Measurements from ENCODE around the gene CDIP1. TPM values are rescaled to one million over a fixed set of nuclear protein-coding genes. Genes with fewer than 3 reads are reported as not detected.

CDIP1 gene
- total RNA-seq, 2 donors from 2014 or later = 21.1 to 30.6 TPM

GRCh38 chr16:4495766-4496165 is 42.8 kb downstream of the CDIP1 start:
- Histone ChIP-seq H3K27me3 (replicated peaks; ENCODE audit: insufficient read depth) (no peaks in the 10 kb centered on the region), H3K27ac (no peak overlapping the region), H3K4me3 (no peak overlapping the region), H3K9me3 (no peaks in the 10 kb centered on the region), H3K4me1 (replicated peaks) (peaks cover 3% of the 10 kb centered on the region), H3K36me3 (no peaks in the 10 kb centered on the region)
- intact Hi-C loops (cut with DNase I) = no loop called here
- DNase-seq (ENCODE audit: low spot score) = no peak
- TF ChIP-seq CTCF (IDR thresholded peaks at IDR 0.05) (no peak), POLR2AphosphoS5 (IDR thresholded peaks at IDR 0.05) (no peak), POLR2A (IDR thresholded peaks at IDR 0.05) (no peak)
- WGBS = 95% methylated on average over 2 of the region's 2 CpGs

- no peaks in the 10 kb centered on the region for H3K36me3 ChIP-seq
- H3K4me3 ChIP-seq = no peak overlapping the region
- intact Hi-C loops (cut with DNase I) = no loop called here
- H3K4me1 ChIP-seq (replicated peaks) = no peaks in the 10 kb centered on the region
- DNase-seq (ENCODE audit: low spot score) = no peak
- TF ChIP-seq CTCF (IDR thresholded peaks at IDR 0.05) (no peak), POLR2A (IDR thresholded peaks at IDR 0.05) (no peak)
- no peak overlapping the region for H3K27ac ChIP-seq
- no peaks in the 10 kb centered on the region for H3K27me3 ChIP-seq (replicated peaks; ENCODE audit: insufficient read depth)
- WGBS = 90% methylated on average over 6 of the region's 6 CpGs
- H3K9me3 ChIP-seq = no peaks in the 10 kb centered on the region
These were observed 43.7 kb downstream of the CDIP1 start for GRCh38 chr16:4494746-4495490.

- no peaks in the 10 kb centered on the region for H3K4me1 ChIP-seq (replicated peaks)
- no peaks in the 10 kb centered on the region for H3K27me3 ChIP-seq (replicated peaks; ENCODE audit: insufficient read depth)
- no peak overlapping the region for H3K4me3 ChIP-seq
- 98% methylated on average over 4 of the region's 4 CpGs for WGBS
- no peaks in the 10 kb centered on the region for H3K9me3 ChIP-seq
- no peak for DNase-seq (ENCODE audit: low spot score)
- H3K36me3 ChIP-seq = no peaks in the 10 kb centered on the region
- TF ChIP-seq CTCF (IDR thresholded peaks at IDR 0.05) (no peak), POLR2AphosphoS5 (IDR thresholded peaks at IDR 0.05) (no peak), POLR2A (IDR thresholded peaks at IDR 0.05) (no peak)
- H3K27ac ChIP-seq = no peak overlapping the region
- intact Hi-C loops (cut with DNase I) = no loop called here
These were observed 46.7 kb downstream of the CDIP1 start for GRCh38 chr16:4491898-4492297.

- DNase-seq (ENCODE audit: low spot score) = no peak
- Histone ChIP-seq H3K36me3 (no peaks in the 10 kb centered on the region), H3K4me3 (no peak overlapping the region), H3K27me3 (replicated peaks; ENCODE audit: insufficient read depth) (no peaks in the 10 kb centered on the region), H3K27ac (peak overlapping the region in 1 of 2 donors; percentile 44), H3K9me3 (no peaks in the 10 kb centered on the region), H3K4me1 (replicated peaks) (peaks cover 7% of the 10 kb centered on the region)
- no peak for TF ChIP-seq CTCF (IDR thresholded peaks at IDR 0.05)
- no peak for TF ChIP-seq POLR2AphosphoS5 (IDR thresholded peaks at IDR 0.05)
- no peak for TF ChIP-seq POLR2A (IDR thresholded peaks at IDR 0.05)
- intact Hi-C loops (cut with DNase I) = no loop called here
- WGBS = 94% methylated on average over 5 of the region's 5 CpGs
These were observed 49.5 kb downstream of the CDIP1 start for GRCh38 chr16:4489030-4489429.

- H3K9me3 ChIP-seq = no peaks in the 10 kb centered on the region
- no peaks in the 10 kb centered on the region for H3K27me3 ChIP-seq (replicated peaks; ENCODE audit: insufficient read depth)
- H3K36me3 ChIP-seq = no peaks in the 10 kb centered on the region
- no peak for DNase-seq (ENCODE audit: low spot score)
- intact Hi-C loops (cut with DNase I) = no loop called here
- no peak overlapping the region for H3K4me3 ChIP-seq
- 40% methylated on average over 1 of the region's 1 CpG for WGBS
- H3K4me1 ChIP-seq (replicated peaks) = peaks cover 7% of the 10 kb centered on the region
- peak overlapping the region in 1 of 2 donors; percentile 44 for H3K27ac ChIP-seq
- TF ChIP-seq POLR2A (IDR thresholded peaks at IDR 0.05) (no peak), POLR2AphosphoS5 (IDR thresholded peaks at IDR 0.05) (no peak), CTCF (IDR thresholded peaks at IDR 0.05) (no peak)
These were observed 50.0 kb downstream of the CDIP1 start for GRCh38 chr16:4488499-4488967.

All from prostate gland (tissue), 2 donors.